Measurements from ENCODE around the gene SLC17A9.

Gene SLC17A9

DNA sequence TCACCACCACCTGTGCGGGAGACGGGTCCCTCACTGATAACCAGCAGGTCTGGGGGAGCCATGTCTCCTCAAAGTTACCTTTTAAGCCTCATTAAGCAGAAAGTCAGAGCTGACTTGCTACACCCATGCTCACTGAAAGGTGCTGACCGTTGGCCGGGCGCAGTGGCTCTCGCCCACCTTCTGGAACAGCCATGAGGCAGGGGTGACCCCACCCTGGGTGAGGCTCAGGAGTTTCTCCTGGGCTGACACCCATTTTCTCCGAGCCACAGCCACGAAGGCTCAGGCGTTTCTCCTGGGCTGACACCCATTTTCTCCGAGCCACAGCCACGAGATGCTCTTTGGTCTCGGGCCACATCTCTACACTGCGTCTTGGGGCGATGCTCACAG, 44.1 kb downstream of the SLC17A9 start:
- TF ChIP-seq, protein P1, sequence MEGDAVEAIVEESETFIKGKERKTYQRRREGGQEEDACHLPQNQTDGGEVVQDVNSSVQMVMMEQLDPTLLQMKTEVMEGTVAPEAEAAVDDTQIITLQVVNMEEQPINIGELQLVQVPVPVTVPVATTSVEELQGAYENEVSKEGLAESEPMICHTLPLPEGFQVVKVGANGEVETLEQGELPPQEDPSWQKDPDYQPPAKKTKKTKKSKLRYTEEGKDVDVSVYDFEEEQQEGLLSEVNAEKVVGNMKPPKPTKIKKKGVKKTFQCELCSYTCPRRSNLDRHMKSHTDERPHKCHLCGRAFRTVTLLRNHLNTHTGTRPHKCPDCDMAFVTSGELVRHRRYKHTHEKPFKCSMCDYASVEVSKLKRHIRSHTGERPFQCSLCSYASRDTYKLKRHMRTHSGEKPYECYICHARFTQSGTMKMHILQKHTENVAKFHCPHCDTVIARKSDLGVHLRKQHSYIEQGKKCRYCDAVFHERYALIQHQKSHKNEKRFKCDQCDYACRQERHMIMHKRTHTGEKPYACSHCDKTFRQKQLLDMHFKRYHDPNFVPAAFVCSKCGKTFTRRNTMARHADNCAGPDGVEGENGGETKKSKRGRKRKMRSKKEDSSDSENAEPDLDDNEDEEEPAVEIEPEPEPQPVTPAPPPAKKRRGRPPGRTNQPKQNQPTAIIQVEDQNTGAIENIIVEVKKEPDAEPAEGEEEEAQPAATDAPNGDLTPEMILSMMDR (conservative IDR thresholded peaks at IDR 0.05; ENCODE audit: low read depth): no peak
- ChIA-PET POLR2A (ENCODE audit: low non-redundant PET) (no interaction called here), CTCF (interaction anchor here (0.6 to 1.8 kb wide), 2 partner anchors 24 to 140 kb away, joined by 3 to 4 read pairs; no protein-coding TSS in a partner anchor)

DNA sequence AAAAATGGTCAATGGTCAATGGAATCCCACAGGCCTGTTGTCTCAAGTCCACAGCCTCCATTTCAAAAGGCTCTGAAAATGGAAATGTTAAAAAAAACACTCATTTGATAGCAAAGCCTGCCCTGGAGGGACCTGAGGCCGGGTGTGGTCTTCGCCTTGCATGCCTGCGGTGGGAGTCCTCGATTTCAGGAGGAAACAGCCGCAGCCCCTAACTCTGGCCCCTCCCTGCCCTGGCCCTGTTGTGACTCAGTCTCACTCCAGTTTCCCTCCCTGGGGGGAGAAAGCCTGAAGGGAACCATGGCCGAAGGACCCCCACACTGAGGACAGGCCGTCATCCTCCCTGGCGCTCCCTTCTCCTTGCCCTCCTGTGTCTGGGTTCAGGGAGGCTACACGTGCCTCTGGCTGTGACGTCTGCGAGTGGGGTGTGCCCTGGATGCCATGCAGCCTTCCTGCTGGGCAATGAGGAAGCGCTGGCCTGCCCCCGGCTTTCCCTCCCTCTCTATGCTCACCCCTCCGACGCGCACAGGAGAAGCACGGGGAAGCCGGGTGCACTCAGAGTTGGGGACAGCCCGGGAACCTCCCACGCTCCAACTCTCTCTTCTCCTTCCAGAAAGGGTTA, 45.0 kb downstream of the SLC17A9 start:
- TF ChIP-seq, protein P1 (conservative IDR thresholded peaks at IDR 0.05; ENCODE audit: low read depth): no peak
- no peak overlapping the region for H3K27ac ChIP-seq
- no peak for DNase-seq (ENCODE audit: low spot score)
- ChIA-PET POLR2A (ENCODE audit: low non-redundant PET) (no interaction called here), CTCF (interaction anchor here (1.8 kb wide), 1 partner anchor 25 kb away, joined by 4 read pairs; no protein-coding TSS in a partner anchor)

More for the DNA sequence above, 44.1 kb downstream of the SLC17A9 start:
- H3K27ac ChIP-seq: no peak overlapping the region
- DNase-seq (ENCODE audit: low spot score): no peak

DNA sequence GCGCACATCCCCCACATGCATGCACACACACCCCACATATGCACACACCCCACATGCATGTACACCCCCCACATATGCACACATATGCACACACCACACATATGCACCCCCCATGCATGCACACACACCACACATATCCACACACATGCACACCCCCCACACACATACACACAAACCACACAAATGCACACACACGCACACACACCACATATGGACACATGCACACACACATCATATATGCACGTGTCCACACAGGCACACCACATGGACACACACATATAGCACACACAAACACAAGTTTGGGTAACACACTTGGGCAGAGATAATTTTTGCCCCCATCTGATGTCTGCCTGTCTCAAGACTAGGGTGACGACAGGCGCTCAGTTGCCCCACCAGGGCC, 45.9 kb downstream of the SLC17A9 start:
- TF ChIP-seq, protein P1 (conservative IDR thresholded peaks at IDR 0.05; ENCODE audit: low read depth): no peak
- no peak for DNase-seq (ENCODE audit: low spot score)
- H3K27ac ChIP-seq: no peak overlapping the region
- ChIA-PET CTCF (interaction anchor here (1.8 kb wide), 1 partner anchor 11 kb away, joined by 7 read pairs; no protein-coding TSS in a partner anchor), POLR2A (ENCODE audit: low non-redundant PET) (no interaction called here)

DNA sequence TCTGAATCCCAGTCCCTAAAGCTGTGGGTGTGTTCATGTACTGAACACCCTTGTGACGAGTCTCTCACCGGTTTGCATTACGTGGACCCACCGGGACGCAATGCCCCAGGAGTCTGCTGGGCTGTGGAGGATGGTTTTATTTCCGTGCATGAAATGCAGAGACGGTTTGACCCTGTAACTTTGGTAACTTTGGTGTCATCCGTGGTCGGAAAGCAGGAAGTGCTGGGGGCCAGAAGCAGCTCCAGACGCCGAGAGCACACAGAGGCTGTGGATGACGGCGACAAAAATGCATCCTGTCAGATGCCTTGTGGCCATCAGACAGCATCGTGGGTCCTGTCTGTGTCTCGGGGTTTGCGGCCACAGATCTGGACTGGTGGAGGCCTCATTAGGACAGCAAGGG, 47.1 kb downstream of the SLC17A9 start:
- TF ChIP-seq, protein P1 (conservative IDR thresholded peaks at IDR 0.05; ENCODE audit: low read depth): no peak
- H3K27ac ChIP-seq: no peak overlapping the region
- ChIA-PET CTCF (interaction anchor here (0.6 to 1.8 kb wide), 2 partner anchors 10 to 73 kb away, joined by 3 to 7 read pairs; no protein-coding TSS in a partner anchor), POLR2A (ENCODE audit: low non-redundant PET) (no interaction called here)
- DNase-seq (ENCODE audit: low spot score): no peak

DNA sequence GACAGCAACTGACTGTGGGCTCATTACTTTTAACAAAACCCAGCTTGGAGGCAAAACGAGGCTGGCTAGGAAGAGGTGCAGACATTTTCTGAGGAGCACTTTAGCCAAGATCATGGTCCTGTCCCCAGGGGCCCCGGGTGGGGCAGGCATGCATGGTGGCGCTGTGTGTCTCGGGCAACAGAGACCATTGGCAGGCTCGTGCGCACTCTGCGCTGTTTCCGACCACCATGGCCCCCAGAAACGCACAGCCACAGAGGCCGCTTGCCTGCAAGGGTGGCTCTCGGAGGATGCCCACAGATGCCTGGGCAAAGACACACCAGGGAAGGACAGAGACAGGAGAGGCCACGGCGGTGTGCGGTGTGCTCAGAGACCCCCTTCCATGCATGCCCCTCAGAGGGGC, 47.5 kb downstream of the SLC17A9 start:
- no peak for DNase-seq (ENCODE audit: low spot score)
- ChIA-PET CTCF (no interaction called here), POLR2A (ENCODE audit: low non-redundant PET) (no interaction called here)
- no peak overlapping the region for H3K27ac ChIP-seq
- TF ChIP-seq, protein P1 (conservative IDR thresholded peaks at IDR 0.05; ENCODE audit: low read depth): no peak

DNA sequence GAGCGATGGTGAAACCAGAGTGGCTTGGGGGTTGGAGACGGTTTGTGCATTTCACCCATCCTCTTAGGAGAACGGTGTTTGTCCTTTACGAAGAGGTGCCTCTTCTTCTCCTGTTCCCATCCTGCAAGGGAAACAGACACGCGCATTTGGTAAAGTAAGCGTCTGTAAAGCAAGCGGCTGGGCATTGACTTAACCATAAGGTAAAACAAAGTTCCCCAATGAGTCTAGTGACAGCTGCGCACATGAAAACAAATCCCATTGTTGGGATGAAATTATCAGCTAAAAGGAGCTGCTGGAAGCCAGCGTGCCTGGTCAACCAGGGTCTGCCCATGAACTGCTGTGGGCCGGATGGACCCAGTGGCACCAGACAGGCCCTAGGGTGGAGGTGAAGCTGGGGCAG, 48.4 kb downstream of the SLC17A9 start:
- TF ChIP-seq, protein P1 (conservative IDR thresholded peaks at IDR 0.05; ENCODE audit: low read depth): no peak
- DNase-seq (ENCODE audit: low spot score): no peak
- no peak overlapping the region for H3K27ac ChIP-seq
- ChIA-PET CTCF (interaction anchor here (0.9 to 3.4 kb wide), 4 partner anchors 10 to 385 kb away, joined by 3 to 21 read pairs (median 6); no protein-coding TSS in a partner anchor), POLR2A (ENCODE audit: low non-redundant PET) (no interaction called here)
